RPMI8226 (cell line): ENCODE data around the gene MACROD2.
"Not testable (repeated sequence)": the region's sequence is repeated elsewhere in the genome, so short reads cannot be mapped to it uniquely, and the experiment has no call there.

Source experiments
- DNase-seq: peaks from one replicate; pipeline ENCODE4 v3.0.0-alpha.2; 2015

MACROD2 gene

GRCh38 chr20:15515691-15516090, 1520.4 kb downstream of the MACROD2 start:
- DNase-seq = no peak

GRCh38 chr20:15520930-15521524, 1525.7 kb downstream of the MACROD2 start:
- DNase-seq = no peak

- DNase-seq = no peak
Measured at GRCh38 chr20:15523400-15523799, 1528.1 kb downstream of the MACROD2 start.

GRCh38 chr20:15528391-15529111, 1533.2 kb downstream of the MACROD2 start:
- DNase-seq = no peak

GRCh38 chr20:15535863-15536262, 1540.5 kb downstream of the MACROD2 start:
- no peak for DNase-seq

GRCh38 chr20:15537200-15537599, 1541.9 kb downstream of the MACROD2 start:
- DNase-seq = not testable (repeated sequence)

- DNase-seq = no peak
Measured at GRCh38 chr20:15542655-15543054, 1547.3 kb downstream of the MACROD2 start.

GRCh38 chr20:15544742-15545141, 1549.4 kb downstream of the MACROD2 start:
- no peak for DNase-seq

- no peak for DNase-seq
Measured at GRCh38 chr20:15546525-15547023, 1551.3 kb downstream of the MACROD2 start.

GRCh38 chr20:15547119-15547518, 1551.8 kb downstream of the MACROD2 start:
- no peak for DNase-seq

GRCh38 chr20:15550116-15550870, 1555.0 kb downstream of the MACROD2 start:
- no peak for DNase-seq

GRCh38 chr20:15555913-15556312, 1560.6 kb downstream of the MACROD2 start:
- DNase-seq = no peak

- no peak for DNase-seq
Measured at GRCh38 chr20:15556869-15557268, 1561.6 kb downstream of the MACROD2 start.

- DNase-seq = no peak
Measured at GRCh38 chr20:15561070-15561569, 1565.8 kb downstream of the MACROD2 start.

- no peak for DNase-seq
Measured at GRCh38 chr20:15561707-15562404, 1566.5 kb downstream of the MACROD2 start.

GRCh38 chr20:15563836-15564235, 1568.5 kb downstream of the MACROD2 start:
- no peak for DNase-seq

- no peak for DNase-seq
Measured at GRCh38 chr20:15564981-15565380, 1569.7 kb downstream of the MACROD2 start.

- DNase-seq = no peak
Measured at GRCh38 chr20:15565786-15566185, 1570.5 kb downstream of the MACROD2 start.

- DNase-seq = no peak
Measured at GRCh38 chr20:15567219-15567618, 1571.9 kb downstream of the MACROD2 start.

- DNase-seq = no peak
Measured at GRCh38 chr20:15570156-15570555, 1574.8 kb downstream of the MACROD2 start.

- no peak for DNase-seq
Measured at GRCh38 chr20:15571056-15571455, 1575.7 kb downstream of the MACROD2 start.

GRCh38 chr20:15575255-15575654, 1579.9 kb downstream of the MACROD2 start:
- no peak for DNase-seq

- DNase-seq = no peak
Measured at GRCh38 chr20:15576411-15576810, 1581.1 kb downstream of the MACROD2 start.
